ENCODE results near the gene RFPL1.

RFPL1 gene

DNA sequence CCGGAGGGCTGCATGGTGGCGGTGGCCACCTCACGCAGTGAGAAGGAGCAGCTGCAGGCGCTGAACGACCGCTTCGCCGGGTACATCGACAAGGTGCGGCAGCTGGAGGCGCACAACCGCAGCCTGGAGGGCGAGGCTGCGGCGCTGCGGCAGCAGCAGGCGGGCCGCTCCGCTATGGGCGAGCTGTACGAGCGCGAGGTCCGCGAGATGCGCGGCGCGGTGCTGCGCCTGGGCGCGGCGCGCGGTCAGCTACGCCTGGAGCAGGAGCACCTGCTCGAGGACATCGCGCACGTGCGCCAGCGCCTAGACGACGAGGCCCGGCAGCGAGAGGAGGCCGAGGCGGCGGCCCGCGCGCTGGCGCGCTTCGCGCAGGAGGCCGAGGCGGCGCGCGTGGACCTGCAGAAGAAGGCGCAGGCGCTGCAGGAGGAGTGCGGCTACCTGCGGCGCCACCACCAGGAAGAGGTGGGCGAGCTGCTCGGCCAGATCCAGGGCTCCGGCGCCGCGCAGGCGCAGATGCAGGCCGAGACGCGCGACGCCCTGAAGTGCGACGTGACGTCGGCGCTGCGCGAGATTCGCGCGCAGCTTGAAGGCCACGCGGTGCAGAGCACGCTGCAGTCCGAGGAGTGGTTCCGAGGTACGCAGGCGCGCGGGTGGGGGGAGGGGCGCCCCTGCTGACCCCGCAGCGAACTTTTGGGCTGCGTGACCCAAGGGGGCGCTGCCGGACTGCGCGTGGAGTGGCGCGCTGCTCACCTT, 42.3 kb downstream of the RFPL1 start:
- peaks cover 0 to 76% of the 10 kb centered on the region in 2 donors for H3K27me3 ChIP-seq

DNA sequence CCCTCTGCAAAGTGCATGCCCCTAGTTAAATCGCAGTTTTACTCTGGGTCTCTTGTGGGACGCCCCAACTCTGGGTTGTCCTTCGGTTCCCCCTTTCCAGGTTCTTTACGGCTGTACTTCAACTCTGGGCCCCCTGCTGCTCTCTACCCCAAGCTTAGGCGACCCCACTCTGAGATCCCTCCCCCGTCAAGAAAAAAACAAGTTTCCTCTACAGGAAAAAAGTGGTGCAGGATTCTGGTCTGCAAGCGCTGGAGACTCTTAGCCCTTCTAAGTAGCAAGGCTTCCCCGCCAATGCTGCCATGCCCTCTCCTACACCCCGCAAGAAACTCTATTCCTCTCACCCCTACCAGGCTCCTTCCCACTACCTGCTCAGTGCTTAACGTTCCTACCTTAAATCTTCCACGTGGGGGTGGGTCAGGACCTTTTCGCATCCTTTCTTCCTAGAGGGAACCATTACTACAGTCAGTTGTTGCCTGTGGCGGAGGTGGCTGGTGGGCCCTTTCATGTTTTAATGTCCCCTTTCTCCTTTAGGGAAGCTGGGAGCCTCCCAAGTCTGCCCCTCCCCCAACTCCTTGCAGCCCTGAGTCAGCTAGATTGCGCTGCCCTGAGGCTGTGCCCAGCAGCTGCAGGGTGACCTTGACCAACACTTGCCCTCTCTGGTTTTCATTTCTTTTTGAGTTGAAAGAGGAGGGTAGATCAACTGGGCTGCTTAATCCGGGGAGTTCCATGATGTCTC, 43.0 kb downstream of the RFPL1 start:
- peaks cover 0 to 69% of the 10 kb centered on the region in 2 donors for H3K27me3 ChIP-seq
- TF ChIP-seq, protein P1, sequence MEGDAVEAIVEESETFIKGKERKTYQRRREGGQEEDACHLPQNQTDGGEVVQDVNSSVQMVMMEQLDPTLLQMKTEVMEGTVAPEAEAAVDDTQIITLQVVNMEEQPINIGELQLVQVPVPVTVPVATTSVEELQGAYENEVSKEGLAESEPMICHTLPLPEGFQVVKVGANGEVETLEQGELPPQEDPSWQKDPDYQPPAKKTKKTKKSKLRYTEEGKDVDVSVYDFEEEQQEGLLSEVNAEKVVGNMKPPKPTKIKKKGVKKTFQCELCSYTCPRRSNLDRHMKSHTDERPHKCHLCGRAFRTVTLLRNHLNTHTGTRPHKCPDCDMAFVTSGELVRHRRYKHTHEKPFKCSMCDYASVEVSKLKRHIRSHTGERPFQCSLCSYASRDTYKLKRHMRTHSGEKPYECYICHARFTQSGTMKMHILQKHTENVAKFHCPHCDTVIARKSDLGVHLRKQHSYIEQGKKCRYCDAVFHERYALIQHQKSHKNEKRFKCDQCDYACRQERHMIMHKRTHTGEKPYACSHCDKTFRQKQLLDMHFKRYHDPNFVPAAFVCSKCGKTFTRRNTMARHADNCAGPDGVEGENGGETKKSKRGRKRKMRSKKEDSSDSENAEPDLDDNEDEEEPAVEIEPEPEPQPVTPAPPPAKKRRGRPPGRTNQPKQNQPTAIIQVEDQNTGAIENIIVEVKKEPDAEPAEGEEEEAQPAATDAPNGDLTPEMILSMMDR (IDR thresholded peaks at IDR 0.05), result no peak

More for the DNA sequence above, 42.3 kb downstream of the RFPL1 start:
- H3K4me1 ChIP-seq, result peaks cover 0 to 20% (median 13%) of the 10 kb centered on the region in 4 donors
- no peaks in the 10 kb centered on the region for H3K36me3 ChIP-seq
- no peak overlapping the region for H3K27ac ChIP-seq
- TF ChIP-seq, protein P1 (IDR thresholded peaks at IDR 0.05), result no peak
- no peak for DNase-seq
- intact Hi-C loops (cut with DNase I; ENCODE audit: low total_unique reads), result no loop called here
- no peaks in the 10 kb centered on the region for H3K9me3 ChIP-seq
- H3K4me3 ChIP-seq, result peak overlapping the region; percentile 7 to 31

DNA sequence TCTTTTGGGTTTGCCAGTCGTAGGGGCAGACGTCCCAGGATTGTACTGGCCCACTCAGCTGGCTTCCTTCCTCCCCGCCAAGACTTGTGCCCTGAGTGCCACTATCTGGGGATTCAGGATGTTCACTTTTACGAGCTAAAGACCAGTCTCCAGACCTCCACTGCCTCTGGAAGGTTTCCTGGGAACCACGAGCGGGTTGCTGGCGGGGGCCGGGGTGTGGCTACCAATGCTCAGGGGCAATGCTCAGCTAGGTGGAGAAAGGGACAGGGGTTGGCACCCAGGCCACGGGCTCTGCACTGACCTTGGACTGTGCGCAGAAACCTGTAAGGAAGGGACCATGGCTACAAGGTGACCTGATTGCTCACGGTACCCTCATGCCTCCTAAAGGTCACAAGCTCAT, 43.9 kb downstream of the RFPL1 start:
- no peak for DNase-seq
- TF ChIP-seq, protein P1 (IDR thresholded peaks at IDR 0.05), result no peak
- Histone ChIP-seq H3K27me3 (peaks cover 0 to 61% of the 10 kb centered on the region in 2 donors), H3K4me3 (no peak overlapping the region), H3K9me3 (no peaks in the 10 kb centered on the region), H3K4me1 (peaks cover 0 to 20% (median 13%) of the 10 kb centered on the region in 4 donors), H3K36me3 (no peaks in the 10 kb centered on the region), H3K27ac (no peak overlapping the region)
- intact Hi-C loops (cut with DNase I; ENCODE audit: low total_unique reads), result no loop called here

More for the DNA sequence above, 43.0 kb downstream of the RFPL1 start:
- Histone ChIP-seq H3K4me3 (peak overlapping the region in 1 of 2 donors; percentile 31), H3K4me1 (peaks cover 0 to 20% (median 13%) of the 10 kb centered on the region in 4 donors), H3K36me3 (no peaks in the 10 kb centered on the region), H3K9me3 (no peaks in the 10 kb centered on the region), H3K27ac (no peak overlapping the region)
- intact Hi-C loops (cut with DNase I; ENCODE audit: low total_unique reads), result no loop called here
- no peak for DNase-seq

DNA sequence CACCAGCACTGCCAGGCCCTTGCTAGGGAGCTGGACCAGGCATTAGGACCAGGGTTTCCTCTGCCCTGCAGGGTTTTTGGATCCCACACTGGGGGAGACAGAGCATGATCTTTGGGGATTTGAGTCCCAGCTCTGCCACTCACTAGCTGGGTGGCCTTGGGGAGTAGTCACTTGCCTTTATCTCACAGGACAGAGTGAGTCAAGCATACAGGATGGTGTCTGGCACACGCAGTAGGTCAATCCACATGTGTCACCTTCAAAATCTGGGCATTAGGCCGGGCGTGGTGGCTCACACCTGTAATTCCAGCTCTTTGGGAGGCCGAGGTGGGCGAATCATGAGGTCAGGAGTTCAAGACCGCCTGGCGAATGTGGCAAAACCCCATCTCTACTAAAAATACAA, 44.3 kb downstream of the RFPL1 start:
- peaks cover 0 to 20% (median 13%) of the 10 kb centered on the region in 4 donors for H3K4me1 ChIP-seq
- H3K27ac ChIP-seq, result no peak overlapping the region
- H3K27me3 ChIP-seq, result peaks cover 0 to 58% of the 10 kb centered on the region in 2 donors
- TF ChIP-seq, protein P1 (IDR thresholded peaks at IDR 0.05), result no peak
- H3K4me3 ChIP-seq, result no peak overlapping the region
- no peaks in the 10 kb centered on the region for H3K9me3 ChIP-seq
- no peaks in the 10 kb centered on the region for H3K36me3 ChIP-seq
- intact Hi-C loops (cut with DNase I; ENCODE audit: low total_unique reads), result no loop called here
- DNase-seq, result no peak

DNA sequence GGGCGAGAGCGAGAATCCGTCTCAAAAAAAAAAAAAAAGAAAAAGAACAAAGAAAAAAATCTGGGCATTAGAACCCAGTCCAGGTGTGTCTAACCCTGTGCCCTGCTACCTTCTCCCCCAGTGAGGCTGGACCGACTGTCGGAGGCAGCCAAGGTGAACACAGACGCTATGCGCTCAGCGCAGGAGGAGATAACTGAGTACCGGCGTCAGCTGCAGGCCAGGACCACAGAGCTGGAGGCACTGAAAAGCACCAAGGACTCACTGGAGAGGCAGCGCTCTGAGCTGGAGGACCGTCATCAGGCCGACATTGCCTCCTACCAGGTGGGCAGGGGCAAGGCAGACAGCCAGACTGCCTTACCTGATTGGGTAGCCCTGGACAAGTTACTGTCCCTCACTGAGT, 44.9 kb downstream of the RFPL1 start:
- Histone ChIP-seq H3K27ac (no peak overlapping the region), H3K27me3 (peaks cover 0 to 52% of the 10 kb centered on the region in 2 donors), H3K4me3 (no peak overlapping the region), H3K9me3 (no peaks in the 10 kb centered on the region), H3K36me3 (no peaks in the 10 kb centered on the region), H3K4me1 (peaks cover 0 to 20% (median 13%) of the 10 kb centered on the region in 4 donors)
- DNase-seq, result no peak
- intact Hi-C loops (cut with DNase I; ENCODE audit: low total_unique reads), result no loop called here
- TF ChIP-seq, protein P1 (IDR thresholded peaks at IDR 0.05), result no peak

All from tibial artery (tissue), 4 donors.